ENCODE results near the gene FLYWCH1.

Gene FLYWCH1

GRCh38 chr16:2980227-2981176 is 68.8 kb downstream of the FLYWCH1 start, which contains the start of gene PKMYT1:
Gene PKMYT1, minus strand, starts transcription at chr16:2980446. Its CDS starts 789 bp downstream, at chr16:2979657.
- DNase-seq (ENCODE audit: low read depth, low spot score) = no peak
- CTCF ChIA-PET = interaction anchor here (0.9 to 2.3 kb wide), 7 partner anchors 9 to 53 kb away, joined by 3 to 10 read pairs (median 5); no protein-coding TSS in a partner anchor
- TF ChIP-seq CTCF (IDR thresholded peaks at IDR 0.05; ENCODE audit: insufficient read depth, low read length, missing control alignments) = no peak
- POLR2A ChIA-PET = interaction anchor here (2.0 kb wide), 1 partner anchor 40 kb away, joined by 5 read pairs; the partner anchor contains the start of gene TNFRSF12A
- H3K4me3 ChIP-seq (ENCODE audit: low read depth, low read length) = peak within 1 kb of the TSS; percentile 86

- TF ChIP-seq CTCF (IDR thresholded peaks at IDR 0.05; ENCODE audit: insufficient read depth, low read length, missing control alignments) = no peak
- ChIA-PET POLR2A (interaction anchor here (2.0 kb wide), 1 partner anchor 39 kb away, joined by 5 read pairs; the partner anchor contains the start of gene TNFRSF12A), CTCF (interaction anchor here (0.9 to 2.3 kb wide), 7 partner anchors 10 to 54 kb away, joined by 3 to 10 read pairs (median 5); no protein-coding TSS in a partner anchor)
- H3K4me3 ChIP-seq (ENCODE audit: low read depth, low read length) = no peak overlapping the region
- DNase-seq (ENCODE audit: low read depth, low spot score) = no peak
Observed at GRCh38 chr16:2981177-2981898, 69.6 kb downstream of the FLYWCH1 start.

- DNase-seq (ENCODE audit: low read depth, low spot score) = no peak
- ChIA-PET POLR2A (interaction anchor here (2.0 kb wide), 1 partner anchor 39 kb away, joined by 5 read pairs; the partner anchor contains the start of gene TNFRSF12A), CTCF (interaction anchor here (1.3 to 2.3 kb wide), 7 partner anchors 10 to 55 kb away, joined by 5 to 10 read pairs (median 5); no protein-coding TSS in a partner anchor)
- no peak overlapping the region for H3K4me3 ChIP-seq (ENCODE audit: low read depth, low read length)
- no peak for TF ChIP-seq CTCF (IDR thresholded peaks at IDR 0.05; ENCODE audit: insufficient read depth, low read length, missing control alignments)
Observed at GRCh38 chr16:2981899-2982250, 70.1 kb downstream of the FLYWCH1 start.

- DNase-seq (ENCODE audit: low read depth, low spot score) = no peak
- no peak overlapping the region for H3K4me3 ChIP-seq (ENCODE audit: low read depth, low read length)
- ChIA-PET POLR2A (interaction anchor here (2.0 kb wide), 1 partner anchor 38 kb away, joined by 5 read pairs; the partner anchor contains the start of gene TNFRSF12A), CTCF (interaction anchor here (1.0 to 2.3 kb wide), 11 partner anchors 11 to 55 kb away, joined by 3 to 10 read pairs (median 5); no protein-coding TSS in a partner anchor)
- TF ChIP-seq CTCF (IDR thresholded peaks at IDR 0.05; ENCODE audit: insufficient read depth, low read length, missing control alignments) = no peak
Observed at GRCh38 chr16:2982402-2982801, 70.7 kb downstream of the FLYWCH1 start.

GRCh38 chr16:2983706-2984136 is 72.0 kb downstream of the FLYWCH1 start:
- no peak for DNase-seq (ENCODE audit: low read depth, low spot score)
- peak overlapping the region; percentile 47 for H3K4me3 ChIP-seq (ENCODE audit: low read depth, low read length)
- TF ChIP-seq CTCF (IDR thresholded peaks at IDR 0.05; ENCODE audit: insufficient read depth, low read length, missing control alignments) = peak; percentile 72
- CTCF ChIA-PET = interaction anchor here (0.6 to 1.7 kb wide), 13 partner anchors 8 to 317 kb away, joined by 3 to 6 read pairs (median 5); no protein-coding TSS in a partner anchor
- POLR2A ChIA-PET = no interaction called here
